OCI-M2 (cell line): Measurements from ENCODE around the gene ZDHHC14.

Experiments used
- DNase-seq: peaks from one replicate; lab custom pipeline; 2025; ENCODE audit not compliant: unreplicated experiment; lab: John Stamatoyannopoulos, UW

Gene ZDHHC14

GRCh38 chr6:157635388-157636244, 254.6 kb downstream of the ZDHHC14 start:
- no peak for DNase-seq

- no peak for DNase-seq
Measured at GRCh38 chr6:157637516-157637915, 256.5 kb downstream of the ZDHHC14 start.

- no peak for DNase-seq
Measured at GRCh38 chr6:157637941-157638662, 257.1 kb downstream of the ZDHHC14 start.

GRCh38 chr6:157638779-157639178, 257.8 kb downstream of the ZDHHC14 start:
- DNase-seq = no peak

- DNase-seq = no peak
Measured at GRCh38 chr6:157640746-157641451, 259.9 kb downstream of the ZDHHC14 start.

- no peak for DNase-seq
Measured at GRCh38 chr6:157641837-157642236, 260.8 kb downstream of the ZDHHC14 start.

- no peak for DNase-seq
Measured at GRCh38 chr6:157642736-157643135, 261.7 kb downstream of the ZDHHC14 start.

GRCh38 chr6:157644043-157644810, 263.2 kb downstream of the ZDHHC14 start:
- DNase-seq = no peak

GRCh38 chr6:157645201-157645795, 264.3 kb downstream of the ZDHHC14 start:
- DNase-seq = no peak

- DNase-seq = no peak
Measured at GRCh38 chr6:157646012-157646411, 265.0 kb downstream of the ZDHHC14 start.

GRCh38 chr6:157647261-157647915, 266.4 kb downstream of the ZDHHC14 start:
- no peak for DNase-seq

- DNase-seq = no peak
Measured at GRCh38 chr6:157648561-157648960, 267.6 kb downstream of the ZDHHC14 start.

GRCh38 chr6:157649311-157650260, 268.6 kb downstream of the ZDHHC14 start:
- DNase-seq = no peak

- DNase-seq = no peak
Measured at GRCh38 chr6:157650261-157650640, 269.3 kb downstream of the ZDHHC14 start.

- no peak for DNase-seq
Measured at GRCh38 chr6:157650801-157651200, 269.8 kb downstream of the ZDHHC14 start.

GRCh38 chr6:157651731-157652490, 270.9 kb downstream of the ZDHHC14 start:
- DNase-seq = no peak

- DNase-seq = no peak
Measured at GRCh38 chr6:157652601-157653363, 271.8 kb downstream of the ZDHHC14 start.
